HEK293 (cell line): ENCODE data around the gene SLMAP.

Experiments used
- REST ChIP-seq: fragments of 450-650 bp; formaldehyde crosslinking; IDR thresholded peaks from 2 replicates; pipeline ENCODE4 v1.5.1; 2016; ENCODE audit warnings: missing biosample characterization, missing genetic modification characterization
- SCRT2 ChIP-seq: fragments of 450-650 bp; formaldehyde crosslinking; IDR thresholded peaks from 2 replicates; pipeline ENCODE4 v1.5.1; 2016; ENCODE audit warnings: missing biosample characterization, missing genetic modification characterization
- ZBTB17 ChIP-seq: fragments of 450-650 bp; formaldehyde crosslinking; IDR thresholded peaks from 2 replicates; pipeline ENCODE4 v1.5.1; 2016; ENCODE audit warnings: missing biosample characterization, missing genetic modification characterization
- ZBTB48 ChIP-seq: fragments of 450-650 bp; formaldehyde crosslinking; IDR thresholded peaks from 2 replicates; pipeline ENCODE4 v1.5.1; 2016; ENCODE audit warnings: missing biosample characterization, missing genetic modification characterization
- ZBTB8A ChIP-seq: fragments of 450-650 bp; formaldehyde crosslinking; IDR thresholded peaks from 2 replicates; pipeline ENCODE4 v1.5.1; 2016; ENCODE audit warnings: missing biosample characterization, missing genetic modification characterization
- ZNF121 ChIP-seq: fragments of 450-650 bp; formaldehyde crosslinking; IDR thresholded peaks from 2 replicates; pipeline ENCODE4 v1.5.1; 2016; ENCODE audit warnings: missing biosample characterization, missing genetic modification characterization
- ZNF132 ChIP-seq: fragments of 450-650 bp; formaldehyde crosslinking; IDR thresholded peaks from 2 replicates; pipeline ENCODE4 v1.5.1; 2017; ENCODE audit warnings: missing biosample characterization, missing genetic modification characterization, borderline replicate concordance
- ZNF133 ChIP-seq: fragments of 450-650 bp; formaldehyde crosslinking; IDR thresholded peaks from 2 replicates; pipeline ENCODE4 v1.5.1; 2016; ENCODE audit warnings: missing biosample characterization, missing genetic modification characterization
- ZNF184 ChIP-seq: fragments of 450-650 bp; IDR thresholded peaks from 2 replicates; pipeline ENCODE4 v1.5.1; 2018; ENCODE audit warnings: missing biosample characterization, mild to moderate bottlenecking, missing genetic modification characterization
- ZNF24 ChIP-seq: fragments of 450-650 bp; formaldehyde crosslinking; IDR thresholded peaks from 2 replicates; pipeline ENCODE4 v1.5.1; 2016; ENCODE audit warnings: missing biosample characterization, missing genetic modification characterization
- ZNF426 ChIP-seq: fragments of 450-650 bp; formaldehyde crosslinking; IDR thresholded peaks from 2 replicates; pipeline ENCODE4 v1.5.1; 2017; ENCODE audit warnings: missing biosample characterization, missing genetic modification characterization, mild to moderate bottlenecking, inconsistent platforms, moderate library complexity
- ZNF549 ChIP-seq: fragments of 450-650 bp; IDR thresholded peaks from 2 replicates; pipeline ENCODE4 v1.5.1; 2018; ENCODE audit warnings: missing biosample characterization, missing genetic modification characterization, mild to moderate bottlenecking, inconsistent platforms, moderate library complexity
- ZNF629 ChIP-seq: fragments of 450-650 bp; formaldehyde crosslinking; IDR thresholded peaks from 2 replicates; pipeline ENCODE4 v1.5.1; 2017; ENCODE audit warnings: missing biosample characterization, missing genetic modification characterization
- TF ChIP-seq, protein P1 (sequence below): fragments of 450-650 bp; formaldehyde crosslinking; IDR thresholded peaks from 2 replicates; pipeline ENCODE4 v1.5.1; 2016; ENCODE audit warnings: missing biosample characterization, missing genetic modification characterization

DNA sequence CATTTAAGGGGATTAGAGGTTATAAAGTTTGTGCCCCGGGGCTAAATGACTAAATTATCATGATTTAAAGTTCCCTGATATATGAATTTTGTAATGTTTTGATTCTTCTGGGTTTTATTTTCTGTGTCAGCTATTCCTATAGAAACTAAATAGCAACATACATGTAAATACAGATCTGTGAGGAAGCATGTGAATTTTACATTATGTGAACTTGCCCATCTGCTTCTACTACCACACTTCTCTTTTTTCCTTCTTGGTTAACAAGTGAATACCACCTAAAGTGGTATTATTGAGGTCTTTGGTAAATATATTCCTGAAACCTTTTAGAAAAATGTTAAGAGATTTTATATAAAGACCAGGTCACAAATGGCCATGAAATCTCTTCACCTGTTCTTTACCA lies 29.3 kb downstream of the SLMAP start:
- TF ChIP-seq, protein P1, sequence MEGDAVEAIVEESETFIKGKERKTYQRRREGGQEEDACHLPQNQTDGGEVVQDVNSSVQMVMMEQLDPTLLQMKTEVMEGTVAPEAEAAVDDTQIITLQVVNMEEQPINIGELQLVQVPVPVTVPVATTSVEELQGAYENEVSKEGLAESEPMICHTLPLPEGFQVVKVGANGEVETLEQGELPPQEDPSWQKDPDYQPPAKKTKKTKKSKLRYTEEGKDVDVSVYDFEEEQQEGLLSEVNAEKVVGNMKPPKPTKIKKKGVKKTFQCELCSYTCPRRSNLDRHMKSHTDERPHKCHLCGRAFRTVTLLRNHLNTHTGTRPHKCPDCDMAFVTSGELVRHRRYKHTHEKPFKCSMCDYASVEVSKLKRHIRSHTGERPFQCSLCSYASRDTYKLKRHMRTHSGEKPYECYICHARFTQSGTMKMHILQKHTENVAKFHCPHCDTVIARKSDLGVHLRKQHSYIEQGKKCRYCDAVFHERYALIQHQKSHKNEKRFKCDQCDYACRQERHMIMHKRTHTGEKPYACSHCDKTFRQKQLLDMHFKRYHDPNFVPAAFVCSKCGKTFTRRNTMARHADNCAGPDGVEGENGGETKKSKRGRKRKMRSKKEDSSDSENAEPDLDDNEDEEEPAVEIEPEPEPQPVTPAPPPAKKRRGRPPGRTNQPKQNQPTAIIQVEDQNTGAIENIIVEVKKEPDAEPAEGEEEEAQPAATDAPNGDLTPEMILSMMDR: no peak
- TF ChIP-seq ZBTB17 (tag by site-specific recombination) (no peak), ZBTB8A (tag by site-specific recombination) (no peak), ZNF121 (tag by site-specific recombination) (no peak), SCRT2 (no peak), ZNF24 (tag by site-specific recombination) (no peak), ZNF426 (tag by site-specific recombination) (no peak), REST (tag by site-specific recombination) (no peak), ZNF629 (tag by site-specific recombination) (no peak), ZBTB48 (no peak), ZNF184 (no peak), ZNF133 (tag by site-specific recombination) (no peak), ZNF132 (tag by site-specific recombination) (no peak), ZNF549 (tag by site-specific recombination) (no peak)
